K562 (cell line): ENCODE results near the gene RHOBTB3. TPM values are rescaled to one million over a fixed set of nuclear protein-coding genes. Genes with fewer than 3 reads are reported as not detected.

Experiments
- AFF1 ChIP-seq, 2 experiments: fragments of 450-650 bp; IDR thresholded peaks; 2 replicates each; pipeline ENCODE4 v1.6.1; 2018; ENCODE audit warnings: mild to moderate bottlenecking in 2 of 2, low read depth in 1 of 2; ENCODE audit not compliant: partially characterized antibody in 2 of 2
- JUNB ChIP-seq: fragments of 450-650 bp; formaldehyde crosslinking; conservative IDR thresholded peaks from 2 replicates; pipeline ENCODE4 v1.4.0; 2020; ENCODE audit warnings: mild to moderate bottlenecking
- KDM4B ChIP-seq, 2 experiments: fragments of 450-650 bp in 1 of 2; sonication (generic) in 1 of 2; IDR thresholded peaks; 2 replicates each; pipeline ENCODE4 v1.6.1; 2016 to 2017; ENCODE audit warnings: borderline replicate concordance in 2 of 2, antibody characterized with exemption in 1 of 2, low read depth in 1 of 2, mild to moderate bottlenecking in 1 of 2
- LCOR ChIP-seq: sonication (generic); formaldehyde crosslinking; IDR thresholded peaks from 2 replicates; pipeline ENCODE4 v1.8.0; 2022; ENCODE audit warnings: mild to moderate bottlenecking, missing genetic modification reagents
- MITF ChIP-seq: IDR thresholded peaks from 2 replicates; pipeline ENCODE4 v1.6.1; 2014; ENCODE audit warnings: antibody characterized with exemption
- NFIX ChIP-seq: fragments of 250-450 bp; sonication (Bioruptor Pico); IDR thresholded peaks from 2 replicates; pipeline ENCODE4 v1.4.0; 2020; ENCODE audit warnings: low read depth, mild to moderate bottlenecking, moderate library complexity
- PBX2 ChIP-seq, 2 experiments: IDR thresholded peaks in 1 of 2; conservative IDR thresholded peaks in 1 of 2; 2 replicates each; pipeline ENCODE4 v1.6.1; 2016; ENCODE audit warnings: low read depth in 2 of 2, mild to moderate bottlenecking in 1 of 2, missing compliant biosample characterization in 1 of 2, missing genetic modification characterization in 1 of 2, moderate library complexity in 1 of 2
- SMARCE1 ChIP-seq: fragments of 450-650 bp; IDR thresholded peaks from 2 replicates; pipeline ENCODE4 v1.7.1; 2016; ENCODE audit warnings: mild to moderate bottlenecking
- ZNF449 ChIP-seq: fragments of 250-450 bp; sonication (Bioruptor Pico); IDR thresholded peaks from 2 replicates; pipeline ENCODE4 v1.8.0; 2022; ENCODE audit warnings: moderate library complexity, mild to moderate bottlenecking, inconsistent platforms
- ZNF592 ChIP-seq: fragments of 450-650 bp; IDR thresholded peaks from 2 replicates; pipeline ENCODE4 v1.6.1; 2017; ENCODE audit warnings: antibody characterized with exemption, mild to moderate bottlenecking
- ZNF766 ChIP-seq: fragments of 200-800 bp; sonication (Bioruptor generic); conservative IDR thresholded peaks from 2 replicates; pipeline ENCODE4 v1.6.1; 2016; ENCODE audit warnings: missing genetic modification characterization, missing compliant biosample characterization
- polyA plus RNA-seq, 8 experiments: library from polyadenylated mRNA; depleted of rRNA in 4 of 8; stranded (reverse) in 5 of 8; unstranded in 3 of 8; fragments of >200 nt; fragmentation: Nextera tagmentation in 2 of 8; fragmentation: Illumina TruSeq in 1 of 8; extraction: Ambion mirVana in 2 of 8; extraction: Trizol in 1 of 8; gene quantifications; 2 replicates each; pipeline versions ENCODE4 v1.2.1 to v1.2.3, GENCODE V29; 2011 to 2014; ENCODE audit warnings: inconsistent platforms in 1 of 8, missing spikeins in 1 of 8
- total RNA-seq, 7 experiments: library from RNA; depleted of rRNA in 6 of 7; stranded (reverse); fragments of >200 nt in 6 of 7; fragmentation: Illumina TruSeq in 2 of 7; extraction: Trizol in 2 of 7; gene quantifications; 2 replicates each; pipeline versions ENCODE4 v1.2.1 to v1.2.3, GENCODE V29; 2011 to 2021; ENCODE audit warnings: low replicate concordance in 1 of 7

The RHOBTB3 gene
- total and polyA plus RNA-seq, 9 of the 15 experiments (the other 6 are each of a cell fraction or from before 2014, with no cell fraction given): 39.7 to 143 (median 115) TPM

GRCh38 chr5:95712347-95712958 lies 18.7 kb upstream of the RHOBTB3 start (continued):
- TF ChIP-seq SMARCE1 (peak; percentile 98), LCOR (CRISPR knock-in tag) (peak; percentile 58; the same call in 1 of the 2 replicates), AFF1 (IDR thresholded peaks at IDR 0.05; ENCODE audit: low read depth in 1 of 2, partially characterized antibody in 2 of 2) (peak; percentile 67 to 88), JUNB (0 out of 2 replicates have a peak, but pooled peaks have one; percentile 52), ZNF449 (0 out of 2 replicates have a peak, but pooled peaks have one; percentile 7), MITF (peak; percentile 75; the same call in 1 of the 2 replicates), ZNF766 (CRISPR knock-in tag) (peak; percentile 62; the same call in 1 of the 2 replicates), ZNF592 (peak; percentile 93), PBX2 (CRISPR knock-in tag; IDR thresholded peaks at IDR 0.05; ENCODE audit: low read depth) (no peak), PBX2 (tag; conservative IDR thresholded peaks at IDR 0.05; ENCODE audit: low read depth) (peak; percentile 74), NFIX (CRISPR knock-in tag) (no peak), KDM4B (IDR thresholded peaks at IDR 0.05; ENCODE audit: borderline replicate concordance in 2 of 2, low read depth in 1 of 2) (peak in 1 of 2 experiments; percentile 80; a peak in 2 of 4 replicates)
